ENCODE results near the gene GPR3.

GPR3 gene

DNA sequence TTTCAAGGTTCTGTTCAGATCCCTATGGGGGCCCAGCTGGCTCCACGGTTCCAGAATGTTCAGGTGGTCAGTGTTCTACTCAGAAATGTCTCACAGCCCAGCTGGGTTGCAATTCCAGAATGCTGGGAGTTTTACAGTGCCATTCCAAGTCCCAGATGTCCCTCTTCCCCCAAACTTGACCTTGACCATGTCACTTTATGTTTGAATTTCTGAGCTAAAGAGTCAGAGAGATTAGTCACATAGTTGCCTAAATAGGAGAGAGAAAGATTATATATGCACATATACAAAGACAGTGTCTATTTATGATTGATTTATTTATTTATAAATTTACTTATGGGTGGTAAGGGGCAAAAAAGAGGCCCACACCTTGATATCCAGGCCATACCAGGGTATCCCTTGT is 2.5 kb downstream of the GPR3 start:
- Histone ChIP-seq H3K4me3 (replicated peaks; ENCODE audit: low read depth, low read length) (no peak overlapping the region), H3K27me3 (replicated peaks; ENCODE audit: control insufficient read depth, insufficient read depth, low read length) (no peaks in the 10 kb centered on the region), H3K36me3 (ENCODE audit: control insufficient read depth, insufficient read depth, low read length) (no peaks in the 10 kb centered on the region)
- no peak for DNase-seq (ENCODE audit: extremely low read depth, insufficient read length)
- TF ChIP-seq, protein P1, sequence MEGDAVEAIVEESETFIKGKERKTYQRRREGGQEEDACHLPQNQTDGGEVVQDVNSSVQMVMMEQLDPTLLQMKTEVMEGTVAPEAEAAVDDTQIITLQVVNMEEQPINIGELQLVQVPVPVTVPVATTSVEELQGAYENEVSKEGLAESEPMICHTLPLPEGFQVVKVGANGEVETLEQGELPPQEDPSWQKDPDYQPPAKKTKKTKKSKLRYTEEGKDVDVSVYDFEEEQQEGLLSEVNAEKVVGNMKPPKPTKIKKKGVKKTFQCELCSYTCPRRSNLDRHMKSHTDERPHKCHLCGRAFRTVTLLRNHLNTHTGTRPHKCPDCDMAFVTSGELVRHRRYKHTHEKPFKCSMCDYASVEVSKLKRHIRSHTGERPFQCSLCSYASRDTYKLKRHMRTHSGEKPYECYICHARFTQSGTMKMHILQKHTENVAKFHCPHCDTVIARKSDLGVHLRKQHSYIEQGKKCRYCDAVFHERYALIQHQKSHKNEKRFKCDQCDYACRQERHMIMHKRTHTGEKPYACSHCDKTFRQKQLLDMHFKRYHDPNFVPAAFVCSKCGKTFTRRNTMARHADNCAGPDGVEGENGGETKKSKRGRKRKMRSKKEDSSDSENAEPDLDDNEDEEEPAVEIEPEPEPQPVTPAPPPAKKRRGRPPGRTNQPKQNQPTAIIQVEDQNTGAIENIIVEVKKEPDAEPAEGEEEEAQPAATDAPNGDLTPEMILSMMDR (IDR thresholded peaks at IDR 0.05; ENCODE audit: insufficient read depth, low read length, poor library complexity, severe bottlenecking): no peak

DNA sequence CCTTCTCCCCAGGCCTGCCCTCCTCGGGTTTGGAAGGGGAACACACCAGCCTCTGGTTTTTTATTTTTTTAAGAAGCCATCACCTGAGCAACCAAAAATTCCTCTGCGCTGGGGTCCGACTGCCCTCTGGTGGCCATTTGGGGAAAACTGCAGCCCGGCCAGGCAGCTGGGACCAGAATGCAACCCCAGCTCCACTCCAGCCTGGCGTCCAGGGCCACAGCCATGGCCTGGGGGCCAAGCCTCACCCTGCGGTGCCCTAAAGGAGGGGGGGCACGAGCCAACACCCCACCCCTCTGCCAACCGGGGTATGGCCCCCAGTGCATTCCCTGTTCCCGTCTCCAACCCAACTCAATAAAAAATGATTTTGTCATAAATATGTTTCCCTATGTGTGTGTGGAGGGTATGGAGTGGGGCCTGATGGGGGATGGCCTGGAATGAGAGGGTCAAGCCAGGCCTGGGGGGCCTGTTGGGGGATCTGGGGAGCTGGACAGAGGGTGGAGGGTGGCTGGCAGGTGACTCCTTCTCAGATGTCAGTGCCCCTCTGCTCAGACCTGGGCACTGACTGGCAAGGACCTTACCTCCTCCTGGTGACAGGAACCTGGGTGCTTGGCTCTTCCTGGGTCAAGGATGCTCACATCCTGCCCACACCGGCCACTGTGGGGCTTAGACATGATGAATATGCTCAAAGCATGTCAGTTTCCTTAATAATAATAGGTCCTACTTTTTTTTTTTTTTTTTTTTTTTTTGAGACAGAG is 3.2 kb downstream of the GPR3 start:
- Histone ChIP-seq H3K4me3 (replicated peaks; ENCODE audit: low read depth, low read length) (no peak overlapping the region), H3K27me3 (replicated peaks; ENCODE audit: control insufficient read depth, insufficient read depth, low read length) (no peaks in the 10 kb centered on the region), H3K36me3 (ENCODE audit: control insufficient read depth, insufficient read depth, low read length) (no peaks in the 10 kb centered on the region)
- peak; percentile 74 for DNase-seq (ENCODE audit: extremely low read depth, insufficient read length)
- TF ChIP-seq, protein P1 (IDR thresholded peaks at IDR 0.05; ENCODE audit: insufficient read depth, low read length, poor library complexity, severe bottlenecking): peak; percentile 93

DNA sequence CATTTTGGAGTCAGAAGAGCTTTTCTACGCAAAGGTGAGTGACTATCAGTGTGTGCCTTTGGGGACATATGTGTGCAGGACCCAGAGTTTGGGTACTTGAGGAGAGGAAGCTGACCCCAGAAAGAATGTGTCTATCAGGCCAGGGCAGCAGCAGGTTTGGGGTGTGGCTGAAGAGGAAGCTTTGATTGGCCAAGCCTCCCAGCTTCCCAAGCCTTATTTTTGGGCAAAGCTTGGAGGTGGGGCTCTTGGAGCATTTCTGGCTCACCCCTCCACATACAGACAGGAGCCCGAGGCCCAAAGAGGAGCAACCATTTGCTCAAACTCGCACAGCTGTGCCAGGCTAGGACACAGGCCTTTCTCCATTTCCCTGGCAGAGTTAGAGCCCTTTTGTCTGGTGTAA is 4.7 kb downstream of the GPR3 start:
- no peaks in the 10 kb centered on the region for H3K27me3 ChIP-seq (replicated peaks; ENCODE audit: control insufficient read depth, insufficient read depth, low read length)
- no peaks in the 10 kb centered on the region for H3K36me3 ChIP-seq (ENCODE audit: control insufficient read depth, insufficient read depth, low read length)
- no peak for DNase-seq (ENCODE audit: extremely low read depth, insufficient read length)
- TF ChIP-seq, protein P1 (IDR thresholded peaks at IDR 0.05; ENCODE audit: insufficient read depth, low read length, poor library complexity, severe bottlenecking): no peak
- no peak overlapping the region for H3K4me3 ChIP-seq (replicated peaks; ENCODE audit: low read depth, low read length)

DNA sequence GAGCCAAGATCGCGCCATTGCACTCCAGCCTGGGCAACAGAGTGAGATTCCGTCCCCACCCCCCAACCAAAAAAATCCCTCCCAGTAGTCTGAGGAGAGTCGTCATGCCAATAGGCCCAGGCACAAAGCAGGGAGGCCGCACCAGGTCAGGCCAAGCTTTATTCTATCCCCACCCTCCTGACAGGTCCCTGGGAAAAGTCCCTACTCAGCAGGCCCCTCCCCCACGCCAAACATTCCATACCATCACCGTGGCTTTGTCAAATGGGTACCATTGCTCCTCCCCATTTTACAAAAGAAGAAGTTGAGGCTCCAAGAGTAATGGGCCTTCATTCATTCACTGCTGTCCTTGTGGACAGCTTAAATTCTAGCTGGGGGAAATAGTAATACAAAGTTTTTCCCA is 5.3 kb downstream of the GPR3 start:
- no peak overlapping the region for H3K4me3 ChIP-seq (replicated peaks; ENCODE audit: low read depth, low read length)
- TF ChIP-seq, protein P1 (IDR thresholded peaks at IDR 0.05; ENCODE audit: insufficient read depth, low read length, poor library complexity, severe bottlenecking): no peak
- no peaks in the 10 kb centered on the region for H3K27me3 ChIP-seq (replicated peaks; ENCODE audit: control insufficient read depth, insufficient read depth, low read length)
- no peaks in the 10 kb centered on the region; the same call in 1 of the 2 replicates for H3K36me3 ChIP-seq (ENCODE audit: control insufficient read depth, insufficient read depth, low read length)
- DNase-seq (ENCODE audit: extremely low read depth, insufficient read length): no peak

DNA sequence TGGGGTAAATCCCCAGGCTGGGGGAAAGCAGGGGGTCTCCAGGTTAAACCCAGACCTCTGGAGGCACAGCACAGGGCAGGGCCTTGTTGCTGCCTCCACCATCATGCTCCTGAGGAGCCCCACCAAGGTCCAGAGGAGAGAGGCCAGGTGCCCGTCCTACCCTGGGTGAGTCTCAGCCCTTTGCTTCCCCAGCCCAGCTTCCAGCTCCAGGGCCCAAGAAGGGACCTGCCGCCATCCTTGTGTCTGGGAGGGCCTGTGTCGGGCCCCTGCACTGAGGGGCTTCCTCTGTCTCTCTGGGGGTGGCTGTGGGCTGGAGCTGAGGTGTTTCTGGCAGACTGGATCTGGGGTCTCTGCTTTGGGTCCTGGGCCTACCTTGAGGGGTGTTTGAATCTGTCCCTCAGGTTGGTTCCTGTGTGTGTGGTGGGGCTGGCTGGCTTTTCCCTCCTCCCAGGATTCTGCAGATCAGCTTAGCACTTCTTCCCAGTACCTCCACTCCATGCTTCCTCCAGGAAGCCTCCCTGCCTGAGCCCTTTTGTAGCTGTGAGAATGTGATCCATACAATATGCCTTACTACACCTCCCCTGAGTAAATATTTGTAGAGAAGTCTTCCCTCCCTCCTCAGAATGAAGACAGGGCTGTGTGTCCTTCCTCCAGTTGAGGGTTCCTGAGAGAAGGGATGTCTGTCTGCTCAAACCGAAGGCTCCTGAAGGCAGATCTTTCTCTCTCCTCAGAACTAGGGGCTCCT is 6.2 kb downstream of the GPR3 start:
- H3K27me3 ChIP-seq (replicated peaks; ENCODE audit: control insufficient read depth, insufficient read depth, low read length): no peaks in the 10 kb centered on the region
- no peaks in the 10 kb centered on the region; the same call in 1 of the 2 replicates for H3K36me3 ChIP-seq (ENCODE audit: control insufficient read depth, insufficient read depth, low read length)
- no peak for DNase-seq (ENCODE audit: extremely low read depth, insufficient read length)
- H3K4me3 ChIP-seq (replicated peaks; ENCODE audit: low read depth, low read length): no peak overlapping the region
- TF ChIP-seq, protein P1 (IDR thresholded peaks at IDR 0.05; ENCODE audit: insufficient read depth, low read length, poor library complexity, severe bottlenecking): no peak

All from GM06990 (cell line).